Neural cell (in vitro differentiated cells): Measurements from ENCODE around the gene GATC.

Experiments used
- CTCF ChIP-seq: fragments of 450-650 bp; IDR thresholded peaks from 2 replicates; pipeline ENCODE4 v1.5.1; 2014; ENCODE audit warnings: antibody characterized with exemption, mild to moderate bottlenecking, moderate library complexity; ENCODE audit not compliant: poor library complexity, severe bottlenecking
- EP300 ChIP-seq: fragments of 450-650 bp; conservative IDR thresholded peaks from 2 replicates; pipeline ENCODE4 v1.6.1; 2014; ENCODE audit warnings: antibody characterized with exemption, mild to moderate bottlenecking, moderate library complexity; ENCODE audit not compliant: poor library complexity, severe bottlenecking

- no peak for TF ChIP-seq CTCF
- TF ChIP-seq EP300: no peak
These were observed 7.6 kb upstream of the GATC start for GRCh38 chr12:120438495-120439198.
